SK-N-SH (cell line): Measurements from ENCODE around the gene PCGF3. TPM values are rescaled to one million over a fixed set of nuclear protein-coding genes. Genes with fewer than 3 reads are reported as not detected.

Experiments used
- CTCF ChIA-PET: fragments of 300-600, 350-600 bp; formaldehyde crosslinking; extraction: SDS; loops from one replicate; lab custom pipeline; 2021; lab: Yijun Ruan, JAX
- POLR2A ChIA-PET: fragments of 350-600 bp; sonication (Branson Sonifier 250); formaldehyde crosslinking; extraction: SDS; loops from one replicate; lab custom pipeline; 2020; ENCODE audit warnings: antibody characterized with exemption, inconsistent platforms; lab: Yijun Ruan, JAX
- DNase-seq: peaks from one replicate; pipeline ENCODE4 v3.0.0; 2012
- H2AFZ ChIP-seq: fragments of 200-600 bp; sonication (generic); 2 replicates; pipeline ENCODE4 v1.8.1; 2016; ENCODE audit warnings: antibody characterized with exemption, mild to moderate bottlenecking, low read depth
- H3F3A ChIP-seq: fragments of 200-600 bp; sonication (generic); replicated peaks from 2 replicates; pipeline ENCODE3; 2016; ENCODE audit warnings: antibody characterized with exemption, mild to moderate bottlenecking; ENCODE audit not compliant: insufficient read depth
- H3K27ac ChIP-seq, 2 experiments: fragments of 200-500 bp in 1 of 2; fragments of 200-600 bp in 1 of 2; sonication (Bioruptor generic) in 1 of 2; sonication (generic), shearing (Covaris generic) in 1 of 2; 2 replicates each; pipeline versions ENCODE4 v1.5.1 to v1.6.1; 2014 to 2016; ENCODE audit warnings: low read depth in 2 of 2, inconsistent platforms in 1 of 2, low read length in 1 of 2, mild to moderate bottlenecking in 1 of 2, mixed read lengths in 1 of 2
- H3K27me3 ChIP-seq: fragments of 200-600 bp; sonication (generic), shearing (Covaris generic); 2 replicates; pipeline ENCODE4 v1.6.1; 2016; ENCODE audit warnings: mixed run types; ENCODE audit not compliant: insufficient read depth
- H3K36me3 ChIP-seq, 2 experiments: fragments of 200-500 bp in 1 of 2; fragments of 200-600 bp in 1 of 2; sonication (Bioruptor generic) in 1 of 2; sonication (generic) in 1 of 2; replicated peaks in 1 of 2; 2 replicates each; pipeline versions ENCODE3 to v1.5.1; 2014 to 2016; ENCODE audit warnings: low read length in 1 of 2, mild to moderate bottlenecking in 1 of 2; ENCODE audit not compliant: insufficient read depth in 2 of 2, control insufficient read depth in 1 of 2
- H3K4me1 ChIP-seq, 2 experiments: fragments of 200-500 bp in 1 of 2; fragments of 200-600 bp in 1 of 2; sonication (Bioruptor generic) in 1 of 2; sonication (generic), shearing (Covaris generic) in 1 of 2; 2 replicates each; pipeline versions ENCODE4 v1.5.1 to v1.6.1; 2014 to 2016; ENCODE audit warnings: low read depth in 1 of 2, low read length in 1 of 2, mixed run types in 1 of 2; ENCODE audit not compliant: insufficient read depth in 2 of 2, control insufficient read depth in 1 of 2
- H3K4me2 ChIP-seq: fragments of 200-600 bp; sonication (generic), shearing (Covaris generic); 2 replicates; pipeline ENCODE4 v1.6.1; 2017; ENCODE audit warnings: mixed run types
- H3K4me3 ChIP-seq, 2 experiments: fragments of 200-500 bp in 1 of 2; fragments of 200-600 bp in 1 of 2; sonication (Bioruptor generic) in 1 of 2; sonication (generic), shearing (Covaris generic) in 1 of 2; 2 replicates each; pipeline versions ENCODE4 v1.5.1 to v1.8.1; 2014 to 2016; ENCODE audit warnings: low read depth in 2 of 2, inconsistent platforms in 1 of 2, low read length in 1 of 2, mild to moderate bottlenecking in 1 of 2, mixed read lengths in 1 of 2, moderate library complexity in 1 of 2
- H3K79me2 ChIP-seq: fragments of 200-600 bp; sonication (generic); 2 replicates; pipeline ENCODE4 v1.8.1; 2017; ENCODE audit warnings: mild to moderate bottlenecking; ENCODE audit not compliant: insufficient read depth
- H3K9ac ChIP-seq: fragments of 200-600 bp; sonication (generic); 2 replicates; pipeline ENCODE4 v1.6.1; 2017; ENCODE audit warnings: mixed run types
- H3K9me2 ChIP-seq: fragments of 200-600 bp; sonication (generic); 2 replicates; pipeline ENCODE4 v1.6.1; 2017; ENCODE audit warnings: mixed run types
- H3K9me3 ChIP-seq: fragments of 200-600 bp; sonication (generic); 2 replicates; pipeline ENCODE4 v1.6.1; 2017; ENCODE audit warnings: mixed run types, mild to moderate bottlenecking, moderate library complexity
- H4K20me1 ChIP-seq: fragments of 200-600 bp; sonication (generic); 2 replicates; pipeline ENCODE4 v1.6.1; 2017; ENCODE audit warnings: mild to moderate bottlenecking, mixed run types; ENCODE audit not compliant: insufficient read depth
- CTCF ChIP-seq: fragments of 200-600 bp; sonication (generic); IDR thresholded peaks from 2 replicates; pipeline ENCODE4 v1.6.1; 2017; ENCODE audit warnings: antibody characterized with exemption, mild to moderate bottlenecking, moderate library complexity
- ELF1 ChIP-seq: IDR thresholded peaks from 2 replicates; pipeline ENCODE4 v1.4.0; 2012
- EP300 ChIP-seq, 2 experiments: IDR thresholded peaks; 2 replicates each; pipeline versions ENCODE4 v1.4.0 to v1.6.1; 2012; ENCODE audit warnings: borderline replicate concordance in 1 of 2, low read depth in 1 of 2, low read length in 1 of 2
- EZH2phosphoT487 ChIP-seq: fragments of 200-600 bp; sonication (generic); IDR thresholded peaks from 2 replicates; pipeline ENCODE4 v1.6.1; 2017; ENCODE audit warnings: low read depth, mixed run types, mild to moderate bottlenecking, antibody characterized with exemption, moderate library complexity, borderline replicate concordance
- FOXJ3 ChIP-seq: sonication (generic); formaldehyde crosslinking; IDR thresholded peaks from 2 replicates; pipeline ENCODE4 v1.5.1; 2020; ENCODE audit warnings: mild to moderate bottlenecking, missing genetic modification reagents
- FOXM1 ChIP-seq: IDR thresholded peaks from 2 replicates; pipeline ENCODE4 v1.4.0; 2012; ENCODE audit warnings: low read depth, mild to moderate bottlenecking
- GATA2 ChIP-seq: sonication (generic); formaldehyde crosslinking; IDR thresholded peaks from 2 replicates; pipeline ENCODE4 v1.5.0; 2020; ENCODE audit warnings: mild to moderate bottlenecking, missing genetic modification reagents
- JUND ChIP-seq: IDR thresholded peaks from 2 replicates; pipeline ENCODE4 v1.4.0; 2012
- MAX ChIP-seq: IDR thresholded peaks from 2 replicates; pipeline ENCODE4 v1.4.0; 2012; ENCODE audit warnings: low read depth
- MXI1 ChIP-seq: IDR thresholded peaks from 2 replicates; pipeline ENCODE4 v1.6.1; 2012; ENCODE audit warnings: mild to moderate bottlenecking, low read depth, low read length, improper control_type of control experiment
- NRF1 ChIP-seq: IDR thresholded peaks from 2 replicates; pipeline ENCODE4 v1.6.1; 2012; ENCODE audit warnings: low read depth, mild to moderate bottlenecking, low read length
- RAD21 ChIP-seq: IDR thresholded peaks from 2 replicates; pipeline ENCODE4 v1.6.1; 2012; ENCODE audit warnings: mild to moderate bottlenecking, low read length
- RFX5 ChIP-seq: IDR thresholded peaks from 2 replicates; pipeline ENCODE4 v1.6.1; 2012; ENCODE audit warnings: mild to moderate bottlenecking, improper control_type of control experiment, low read length
- SIN3A ChIP-seq: IDR thresholded peaks from 2 replicates; pipeline ENCODE4 v1.6.1; 2012; ENCODE audit warnings: low read depth, mild to moderate bottlenecking, low read length, moderate library complexity, borderline replicate concordance
- TAF1 ChIP-seq: IDR thresholded peaks from 2 replicates; pipeline ENCODE4 v1.6.1; 2012; ENCODE audit warnings: low read depth, mild to moderate bottlenecking, low read length, moderate library complexity, borderline replicate concordance
- TCF12 ChIP-seq: IDR thresholded peaks from 2 replicates; pipeline ENCODE4 v1.4.0; 2012
- TEAD4 ChIP-seq: IDR thresholded peaks from 2 replicates; pipeline ENCODE4 v1.4.0; 2012; ENCODE audit warnings: mild to moderate bottlenecking, borderline replicate concordance; ENCODE audit not compliant: insufficient read depth
- USF1 ChIP-seq: IDR thresholded peaks from 2 replicates; pipeline ENCODE4 v1.4.0; 2012; ENCODE audit warnings: low read depth, borderline replicate concordance
- USF2 ChIP-seq: fragments of 150-350 bp; IDR thresholded peaks from 2 replicates; pipeline ENCODE4 v1.6.1; 2017; ENCODE audit warnings: antibody characterized with exemption, low read length, low read depth, borderline replicate concordance
- ZBTB33 ChIP-seq: IDR thresholded peaks from 2 replicates; pipeline ENCODE4 v1.4.0; 2012; ENCODE audit warnings: low read depth, borderline replicate concordance
- WGBS: methylation state at CpG from one replicate; pipeline ENCODE4 v1.1.6; 2017; ENCODE audit warnings: low lambda C conversion rate; 5-methylcytosine and 5-hydroxymethylcytosine counted together
- polyA plus RNA-seq, 3 experiments: library from polyadenylated mRNA; depleted of rRNA; stranded (reverse); fragments of >200 nt; gene quantifications; 2 replicates each; pipeline ENCODE4 v1.2.3, GENCODE V29; 2012

Gene PCGF3
- polyA plus RNA-seq, 1 of the 3 experiments (the other 2 are of a cell fraction): 44.8 TPM

- Histone ChIP-seq H4K20me1 (no peaks in the 10 kb centered on the region), H3K36me3 (no peaks in the 10 kb centered on the region), H3K9me3 (no peaks in the 10 kb centered on the region), H3K4me2 (no peak overlapping the region), H3K4me3 (no peak overlapping the region), H3F3A (peaks cover 11% of the 10 kb centered on the region), H3K79me2 (no peaks in the 10 kb centered on the region), H3K4me1 (peaks cover 5 to 13% of the 10 kb centered on the region in 2 experiments; a peak in 3 of 4 replicates), H2AFZ (no peak overlapping the region), H3K27ac (no peak overlapping the region), H3K9me2 (no peaks in the 10 kb centered on the region), H3K27me3 (no peaks in the 10 kb centered on the region), H3K9ac (no peak overlapping the region)
- 78% methylated on average over 6 of the region's 8 CpGs for WGBS
- POLR2A ChIA-PET: no interaction called here
- no peak for DNase-seq
- CTCF ChIA-PET: interaction anchor here (2.1 kb wide), 1 partner anchor 52 kb away, joined by 9 read pairs; no protein-coding TSS in a partner anchor
- TF ChIP-seq ELF1 (no peak), MXI1 (no peak), JUND (no peak)
Measured at GRCh38 chr4:689723-690122, 15.9 kb upstream of the PCGF3 start.

GRCh38 chr4:692771-693554 is 12.7 kb upstream of the PCGF3 start:
- Histone ChIP-seq H3K4me3 (no peak overlapping the region), H3K9ac (no peak overlapping the region), H3K9me2 (no peaks in the 10 kb centered on the region), H3K79me2 (no peaks in the 10 kb centered on the region), H3K36me3 (no peaks in the 10 kb centered on the region), H3K4me2 (no peak overlapping the region), H3K9me3 (no peaks in the 10 kb centered on the region), H4K20me1 (no peaks in the 10 kb centered on the region), H2AFZ (no peak overlapping the region), H3K27me3 (no peaks in the 10 kb centered on the region), H3F3A (peaks cover 2% of the 10 kb centered on the region), H3K27ac (no peak overlapping the region), H3K4me1 (peaks cover 0 to 3% of the 10 kb centered on the region in 2 experiments; a peak in 3 of 4 replicates)
- 88% methylated on average over 8 of the region's 32 CpGs for WGBS
- POLR2A ChIA-PET: no interaction called here
- CTCF ChIA-PET: interaction anchor here (1.2 to 1.6 kb wide), 2 partner anchors 9 to 19 kb away, joined by 5 to 7 read pairs; partner anchors contain the start of genes ATP5ME and MYL5
- TF ChIP-seq CTCF (no peak), TAF1 (no peak), TEAD4 (no peak), RAD21 (no peak), USF2 (no peak), RFX5 (no peak), MXI1 (no peak), EZH2phosphoT487 (no peak), GATA2 (CRISPR knock-in tag) (no peak), SIN3A (no peak), ZBTB33 (no peak), TCF12 (no peak), FOXJ3 (no peak), FOXM1 (no peak), EP300 (IDR thresholded peaks at IDR 0.05; ENCODE audit: borderline replicate concordance in 1 of 2, low read depth in 1 of 2, low read length in 1 of 2) (no peak), MAX (no peak), NRF1 (no peak), JUND (no peak), USF1 (no peak)
- no peak for DNase-seq
